Activated T-helper 2 cell treated with anti-CD3 and anti-CD28 coated beads, Interferon-gamma antibody, Interleukin-2, Interleukin-4, amounts not matched to agents 10 μg/mL and 5 μg/mL and 100 μg/mL, durations not matched to agents 14 hours and 24 hours and 36 hours (primary cell): Measurements from ENCODE around the gene SUCLG1. TPM values are rescaled to one million over a fixed set of nuclear protein-coding genes. Genes with fewer than 3 reads are reported as not detected.

ENCODE experiments used
- DNase-seq: peaks from one replicate; pipeline ENCODE4 v3.0.0; 2021; ENCODE audit warnings: low spot score
- H3K27ac Mint-ChIP-seq: one replicate; pipeline ENCODE4 v1.8.0; 2021; ENCODE audit warnings: mixed read lengths
- H3K27me3 Mint-ChIP-seq: one replicate; pipeline ENCODE4 v1.8.0; 2021; ENCODE audit warnings: low read depth, mixed read lengths
- H3K36me3 Mint-ChIP-seq: one replicate; pipeline ENCODE4 v1.8.0; 2021; ENCODE audit warnings: low read depth, mixed read lengths
- H3K4me1 Mint-ChIP-seq: one replicate; pipeline ENCODE4 v1.8.0; 2021; ENCODE audit warnings: low read depth, mixed read lengths
- H3K4me3 Mint-ChIP-seq: one replicate; pipeline ENCODE4 v1.8.0; 2021; ENCODE audit warnings: low read depth, mild to moderate bottlenecking, moderate library complexity, mixed read lengths
- H3K9me3 Mint-ChIP-seq: one replicate; pipeline ENCODE4 v1.8.0; 2021; ENCODE audit warnings: mixed read lengths
- intact Hi-C: fragments of 100-400 bp; cut with micrococcal nuclease; formaldehyde crosslinking; loops from one replicate; pipeline ENCODE4 v1.15.1; 2023
- total RNA-seq: library from RNA; stranded (reverse); gene quantifications from 2 replicates; pipeline ENCODE4 v1.2.3, GENCODE V29; 2022

The SUCLG1 gene
- total RNA-seq, 1 donor from 2014 or later, result 65.3 TPM

DNA sequence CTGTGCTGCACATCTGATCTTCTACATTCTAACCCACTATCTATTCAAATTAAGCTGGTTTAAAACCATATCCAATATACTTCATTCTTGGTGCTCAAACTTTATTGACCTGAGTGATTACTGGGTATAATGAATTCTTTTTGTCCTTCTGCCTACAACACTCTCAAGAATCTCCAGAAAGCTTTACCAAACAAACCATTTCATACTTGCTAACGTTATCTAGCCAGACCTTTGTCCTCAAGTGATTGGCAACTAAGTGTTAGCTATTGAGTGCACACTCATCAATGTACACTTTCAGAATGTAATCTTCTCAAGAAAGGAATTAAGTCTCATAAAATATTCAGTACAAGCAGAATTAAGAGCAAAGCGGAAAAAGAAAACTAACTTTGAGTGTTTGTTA lies 1.4 kb downstream of the SUCLG1 start:
- Mint-ChIP-seq H3K27ac (no peak overlapping the region), H3K9me3 (no peaks in the 10 kb centered on the region), H3K27me3 (no peaks in the 10 kb centered on the region), H3K4me1 (peaks cover 36% of the 10 kb centered on the region), H3K36me3 (peaks cover 7% of the 10 kb centered on the region), H3K4me3 (peak overlapping the region; percentile 68)
- intact Hi-C loops, result no loop called here
- no peak for DNase-seq

DNA sequence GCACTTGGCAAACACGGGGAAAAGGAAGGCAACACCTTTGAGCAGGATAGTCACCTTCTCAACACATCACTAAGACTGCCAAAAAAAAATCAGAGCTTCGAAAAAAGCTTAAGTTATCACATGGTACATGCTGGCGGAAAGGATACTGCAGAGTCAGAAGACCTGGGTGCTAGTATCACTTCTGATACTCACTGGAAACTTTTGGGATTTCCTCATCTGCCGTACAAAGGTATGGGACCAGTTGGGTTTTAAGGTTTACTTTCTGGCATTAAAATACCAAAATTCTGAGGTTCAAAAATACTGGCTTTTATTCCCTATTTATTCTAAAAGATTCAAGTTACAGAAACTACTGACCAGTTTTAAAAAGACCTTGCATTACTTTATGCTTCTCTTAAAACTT lies 2.9 kb downstream of the SUCLG1 start:
- H3K4me1 Mint-ChIP-seq, result peaks cover 34% of the 10 kb centered on the region
- no peaks in the 10 kb centered on the region for H3K9me3 Mint-ChIP-seq
- peak overlapping the region; percentile 43 for H3K4me3 Mint-ChIP-seq
- no peak for DNase-seq
- intact Hi-C loops, result no loop called here
- no peaks in the 10 kb centered on the region for H3K27me3 Mint-ChIP-seq
- no peak overlapping the region for H3K27ac Mint-ChIP-seq
- peaks cover 7% of the 10 kb centered on the region for H3K36me3 Mint-ChIP-seq

DNA sequence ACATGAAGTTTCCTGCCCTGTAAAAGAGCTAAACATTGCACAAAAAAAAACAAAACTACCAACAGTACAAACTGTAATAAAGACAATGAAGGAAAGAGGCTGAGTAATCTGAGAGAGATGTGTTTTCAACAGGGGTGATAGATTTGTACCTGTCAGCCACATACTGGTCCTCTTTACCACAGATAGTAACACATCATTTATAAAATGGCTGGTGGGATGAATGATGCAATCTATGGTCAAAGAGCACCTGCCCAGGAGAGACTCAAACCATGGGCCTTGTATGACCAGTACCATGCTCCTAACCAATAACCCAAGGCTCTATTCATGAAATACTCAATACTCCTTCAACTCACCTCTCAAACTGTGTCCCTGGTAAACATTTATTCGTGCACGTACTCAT lies 4.5 kb downstream of the SUCLG1 start:
- intact Hi-C loops, result no loop called here
- Mint-ChIP-seq H3K36me3 (peaks cover 7% of the 10 kb centered on the region), H3K27me3 (no peaks in the 10 kb centered on the region), H3K9me3 (no peaks in the 10 kb centered on the region), H3K27ac (no peak overlapping the region), H3K4me3 (no peak overlapping the region), H3K4me1 (peaks cover 31% of the 10 kb centered on the region)
- no peak for DNase-seq

DNA sequence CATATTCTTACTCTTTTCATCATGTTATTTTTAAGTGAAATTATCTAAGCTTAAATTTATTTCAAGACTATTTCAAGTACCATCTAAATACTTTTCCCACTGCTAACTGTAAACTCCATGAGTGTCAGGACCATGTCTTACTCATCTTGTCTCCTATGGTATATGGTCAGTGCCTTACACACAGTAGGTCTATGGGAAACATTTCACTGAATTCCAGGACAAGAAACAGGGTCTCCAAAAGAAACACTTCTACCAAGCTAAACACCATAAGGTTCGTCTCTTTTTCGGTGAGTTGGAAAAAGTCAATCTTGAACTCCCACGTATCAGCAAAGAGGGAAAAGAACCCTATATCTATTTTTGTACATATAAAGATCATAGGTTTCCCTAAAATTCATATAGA lies 6.5 kb downstream of the SUCLG1 start:
- DNase-seq, result no peak
- Mint-ChIP-seq H3K4me1 (peaks cover 26% of the 10 kb centered on the region), H3K27ac (no peak overlapping the region), H3K27me3 (no peaks in the 10 kb centered on the region), H3K4me3 (no peak overlapping the region), H3K9me3 (no peaks in the 10 kb centered on the region), H3K36me3 (peaks cover 10% of the 10 kb centered on the region)
- intact Hi-C loops, result no loop called here

DNA sequence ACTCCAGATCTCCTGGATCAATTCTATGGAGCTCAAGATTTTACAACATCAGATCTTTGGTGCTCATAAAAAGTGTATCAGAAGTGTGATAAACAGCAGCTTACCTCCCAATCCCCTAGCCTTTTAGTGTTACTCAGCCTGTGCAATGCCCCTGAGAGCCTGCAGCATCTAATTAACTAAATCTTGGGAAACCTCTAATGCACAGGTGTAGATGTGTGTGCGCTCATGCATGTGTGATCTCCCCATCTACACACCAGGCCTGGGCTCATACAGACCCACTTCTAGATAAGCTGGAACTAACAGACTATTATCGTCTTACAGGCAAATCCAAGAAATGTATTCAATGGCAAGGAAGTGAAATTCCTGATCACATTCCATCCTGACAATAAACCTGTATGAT lies 7.5 kb downstream of the SUCLG1 start:
- intact Hi-C loops, result no loop called here
- Mint-ChIP-seq H3K9me3 (no peaks in the 10 kb centered on the region), H3K27ac (no peak overlapping the region), H3K4me3 (no peak overlapping the region), H3K4me1 (peaks cover 24% of the 10 kb centered on the region), H3K27me3 (no peaks in the 10 kb centered on the region), H3K36me3 (peaks cover 17% of the 10 kb centered on the region)
- DNase-seq, result no peak

DNA sequence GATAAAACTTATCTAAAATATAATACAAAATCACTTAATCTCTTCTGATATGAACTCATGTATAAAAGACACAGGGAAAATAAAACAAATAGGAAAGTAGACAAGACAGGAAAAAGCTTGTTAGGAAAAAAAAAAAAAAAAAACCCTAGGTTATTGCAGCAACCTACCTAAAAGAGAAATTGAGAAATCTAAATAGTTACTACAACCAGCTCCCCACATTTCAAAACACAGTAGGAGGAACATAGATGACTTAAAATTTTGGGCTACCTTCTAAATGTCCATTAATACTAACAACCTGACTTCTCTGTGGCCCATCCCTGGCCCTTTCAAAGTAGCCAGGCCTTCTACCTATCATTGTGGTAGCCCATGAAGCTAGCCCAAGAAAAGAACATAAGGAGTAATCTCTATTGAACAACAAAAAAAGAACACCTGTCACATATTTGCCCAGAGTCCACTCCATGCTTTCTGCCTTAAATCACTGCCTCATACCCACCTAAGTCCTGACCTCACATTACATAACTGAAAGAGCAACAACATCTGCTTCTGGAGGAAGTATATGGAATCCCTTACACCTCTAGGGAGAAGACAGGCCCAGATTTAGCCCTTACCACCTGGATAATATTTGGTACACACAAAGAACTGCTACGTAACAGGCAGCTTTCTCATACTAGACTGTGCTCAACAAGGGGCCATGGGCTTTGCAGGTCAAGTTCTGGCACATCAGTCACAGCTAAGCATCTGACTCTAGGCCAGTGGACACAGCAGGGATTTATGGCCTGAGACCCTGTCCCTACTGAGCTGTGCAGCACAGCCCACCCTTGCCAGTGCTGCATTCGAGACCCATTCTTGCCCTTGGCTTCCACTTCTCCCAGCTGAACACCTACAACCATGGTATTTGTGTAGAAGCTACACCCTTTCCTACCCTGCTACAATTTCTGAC lies 8.5 kb downstream of the SUCLG1 start:
- Mint-ChIP-seq H3K36me3 (peaks cover 24% of the 10 kb centered on the region), H3K4me1 (peaks cover 22% of the 10 kb centered on the region), H3K9me3 (no peaks in the 10 kb centered on the region), H3K4me3 (no peak overlapping the region), H3K27ac (no peak overlapping the region), H3K27me3 (no peaks in the 10 kb centered on the region)
- DNase-seq, result no peak
- intact Hi-C loops, result no loop called here

DNA sequence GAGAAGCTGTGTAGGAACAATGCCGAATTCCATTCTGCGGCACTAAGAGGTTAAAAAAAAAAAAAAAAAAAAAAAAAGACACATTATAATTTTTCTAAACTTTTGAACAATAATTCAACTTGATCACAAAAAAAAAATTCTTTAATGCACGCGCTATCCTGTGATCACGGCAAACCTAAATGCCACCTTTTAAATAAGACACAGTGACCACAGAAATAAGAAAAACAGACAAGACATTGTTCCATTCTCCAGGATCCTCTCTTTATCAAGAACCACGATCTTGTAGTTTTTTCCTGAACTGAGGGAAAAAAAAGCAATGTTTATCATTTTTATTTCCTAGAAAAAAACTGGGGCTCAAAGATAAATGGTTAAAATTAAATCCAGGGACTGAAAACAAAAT lies 9.4 kb downstream of the SUCLG1 start:
- Mint-ChIP-seq H3K36me3 (peaks cover 32% of the 10 kb centered on the region), H3K9me3 (no peaks in the 10 kb centered on the region), H3K4me3 (no peak overlapping the region), H3K27ac (no peak overlapping the region), H3K4me1 (peaks cover 20% of the 10 kb centered on the region), H3K27me3 (no peaks in the 10 kb centered on the region)
- intact Hi-C loops, result no loop called here
- no peak for DNase-seq

DNA sequence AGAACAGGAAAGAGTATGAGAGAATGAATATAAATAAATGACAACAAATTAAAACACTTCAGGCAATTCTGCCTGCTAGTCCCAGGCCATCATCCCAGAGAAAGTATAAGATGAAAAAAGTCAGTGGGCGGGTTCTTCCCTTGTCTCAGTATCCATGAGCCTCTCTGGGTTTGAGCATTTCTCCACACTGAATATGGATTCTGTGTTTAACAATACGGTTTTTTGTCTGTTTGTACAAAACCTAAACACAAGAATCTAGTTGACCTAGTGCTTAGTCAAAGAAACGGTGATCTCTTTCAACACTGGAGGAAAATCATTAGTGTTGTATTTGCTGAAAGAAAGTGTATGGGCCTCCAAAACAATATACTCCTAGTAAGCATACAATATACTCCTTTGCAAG lies 10.0 kb downstream of the SUCLG1 start:
- intact Hi-C loops, result no loop called here

DNA sequence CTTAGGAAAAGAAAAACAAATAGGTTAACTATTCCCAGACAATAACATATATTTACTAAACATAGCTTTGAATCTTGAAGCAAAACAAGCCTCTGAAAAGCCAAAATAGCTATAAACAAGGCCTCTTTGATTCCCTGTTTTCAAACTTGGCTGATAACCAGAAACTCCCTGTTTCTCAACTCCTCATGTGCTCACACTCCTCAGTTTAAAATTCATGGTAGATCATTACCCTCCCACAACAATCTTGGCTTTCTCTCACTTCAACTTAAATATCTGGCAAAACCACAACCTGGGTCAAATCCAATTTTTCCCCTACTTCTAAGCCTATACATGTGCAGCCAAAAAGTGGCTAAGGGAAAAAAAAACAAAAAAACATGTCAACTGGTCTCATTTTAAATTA lies 15.6 kb downstream of the SUCLG1 start:
- no peak for DNase-seq
- peaks cover 22% of the 10 kb centered on the region for H3K4me1 Mint-ChIP-seq
- H3K4me3 Mint-ChIP-seq, result no peak overlapping the region
- no peaks in the 10 kb centered on the region for H3K9me3 Mint-ChIP-seq
- H3K27ac Mint-ChIP-seq, result no peak overlapping the region
- no peaks in the 10 kb centered on the region for H3K27me3 Mint-ChIP-seq
- intact Hi-C loops, result no loop called here
- H3K36me3 Mint-ChIP-seq, result peaks cover 83% of the 10 kb centered on the region

More for the DNA sequence above, 10.0 kb downstream of the SUCLG1 start:
- DNase-seq, result no peak
- peaks cover 34% of the 10 kb centered on the region for H3K36me3 Mint-ChIP-seq
- H3K27me3 Mint-ChIP-seq, result no peaks in the 10 kb centered on the region
- H3K4me1 Mint-ChIP-seq, result peaks cover 16% of the 10 kb centered on the region
- no peak overlapping the region for H3K27ac Mint-ChIP-seq
- no peak overlapping the region for H3K4me3 Mint-ChIP-seq
- no peaks in the 10 kb centered on the region for H3K9me3 Mint-ChIP-seq

DNA sequence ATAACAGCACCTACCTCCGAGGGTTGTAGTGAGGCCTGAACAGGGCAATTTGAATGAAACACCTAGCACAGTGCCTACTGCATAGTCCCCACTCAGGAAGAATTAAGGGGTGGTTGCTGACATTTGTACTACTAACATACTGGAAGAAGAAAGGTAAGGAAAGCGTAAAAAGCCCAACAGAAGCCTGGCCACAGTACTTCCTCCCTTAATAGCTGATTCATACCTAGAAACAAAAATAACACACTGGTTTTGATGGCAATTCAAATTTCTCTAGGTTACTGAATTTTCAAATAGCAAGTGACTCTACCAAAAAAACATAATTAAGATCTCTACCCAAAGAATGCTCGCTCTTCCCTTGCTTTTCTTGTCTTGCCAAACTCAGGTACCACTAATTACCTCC lies 16.2 kb downstream of the SUCLG1 start:
- Mint-ChIP-seq H3K4me1 (peaks cover 24% of the 10 kb centered on the region), H3K9me3 (no peaks in the 10 kb centered on the region), H3K4me3 (no peak overlapping the region), H3K27me3 (no peaks in the 10 kb centered on the region), H3K36me3 (peaks cover 87% of the 10 kb centered on the region), H3K27ac (no peak overlapping the region)
- DNase-seq, result no peak
- intact Hi-C loops, result no loop called here

DNA sequence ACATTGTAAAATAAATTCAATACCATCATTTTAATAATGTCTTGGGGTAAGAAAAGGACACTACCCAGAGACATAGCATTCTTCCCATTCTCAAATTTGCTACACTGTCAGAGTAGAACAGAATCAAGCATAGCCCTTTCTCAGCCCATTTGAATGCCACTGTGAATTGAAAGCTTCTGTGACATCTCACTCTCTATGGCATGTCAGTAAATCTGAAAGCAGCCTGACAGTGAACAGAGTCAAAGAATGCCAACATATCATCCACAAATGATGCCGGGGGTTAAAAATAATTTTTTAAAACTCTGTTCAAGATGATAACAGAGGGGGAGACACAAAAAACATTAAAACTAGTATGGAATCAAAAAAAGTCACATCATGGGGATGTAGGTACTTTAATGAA lies 17.6 kb downstream of the SUCLG1 start:
- intact Hi-C loops, result no loop called here
- H3K4me3 Mint-ChIP-seq, result no peak overlapping the region
- H3K4me1 Mint-ChIP-seq, result peaks cover 19% of the 10 kb centered on the region
- H3K27ac Mint-ChIP-seq, result no peak overlapping the region
- DNase-seq, result no peak
- H3K27me3 Mint-ChIP-seq, result no peaks in the 10 kb centered on the region
- H3K36me3 Mint-ChIP-seq, result peaks cover 86% of the 10 kb centered on the region
- H3K9me3 Mint-ChIP-seq, result no peaks in the 10 kb centered on the region

DNA sequence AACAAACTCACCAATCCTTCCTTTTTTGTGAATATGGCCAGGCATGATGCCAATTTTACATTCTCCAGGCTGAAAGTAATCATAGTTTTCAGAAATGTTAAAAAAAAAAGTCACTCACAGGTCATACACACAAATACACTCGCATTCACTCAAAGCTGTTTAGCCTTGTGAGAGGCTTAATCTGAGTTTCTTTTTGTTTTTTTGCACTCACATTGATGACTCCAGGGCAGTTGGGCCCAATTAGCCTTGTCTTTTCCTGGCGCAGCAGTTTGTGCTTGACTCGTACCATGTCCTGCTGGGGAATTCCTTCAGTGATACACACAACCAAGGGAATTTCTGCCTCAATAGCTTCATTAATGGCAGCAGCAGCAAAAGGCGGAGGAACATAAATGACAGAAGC lies 18.0 kb downstream of the SUCLG1 start:
- Mint-ChIP-seq H3K4me3 (no peak overlapping the region), H3K27ac (no peak overlapping the region), H3K27me3 (no peaks in the 10 kb centered on the region), H3K36me3 (peaks cover 81% of the 10 kb centered on the region), H3K9me3 (no peaks in the 10 kb centered on the region), H3K4me1 (peaks cover 18% of the 10 kb centered on the region)
- intact Hi-C loops, result no loop called here
- DNase-seq, result no peak

DNA sequence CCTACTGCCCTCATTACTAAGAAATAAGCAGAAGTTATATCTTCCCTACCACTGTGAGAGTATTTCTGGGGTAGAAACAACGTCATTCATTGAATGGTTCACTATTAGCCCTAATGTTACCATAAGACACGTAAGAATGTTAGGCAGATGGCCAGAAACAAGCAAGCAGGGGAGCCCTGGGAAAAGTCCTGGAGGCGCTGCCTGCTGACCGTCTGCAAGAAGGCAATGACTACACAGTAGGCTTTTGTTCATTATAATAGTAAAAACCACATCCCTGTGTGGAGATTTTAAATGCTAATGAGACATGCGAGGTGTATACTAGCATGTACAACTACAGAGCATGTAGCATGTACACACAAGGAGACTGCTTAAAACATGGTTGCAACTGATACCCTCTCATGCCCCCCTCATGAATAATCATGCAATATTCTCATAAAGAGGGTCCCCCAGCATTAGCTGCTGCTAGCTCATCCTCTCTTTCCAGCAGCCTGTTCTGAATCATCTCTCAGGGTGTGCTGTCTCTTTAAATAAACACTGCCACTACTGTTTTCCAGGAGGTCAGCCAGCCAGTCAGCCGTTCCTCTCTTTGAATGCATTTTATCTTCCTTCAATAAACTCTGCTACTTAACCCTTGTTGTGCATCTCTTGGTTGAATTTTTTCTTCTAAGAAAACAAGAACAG lies 23.6 kb downstream of the SUCLG1 start:
- H3K4me3 Mint-ChIP-seq, result no peak overlapping the region
- H3K27ac Mint-ChIP-seq, result no peak overlapping the region
- intact Hi-C loops, result no loop called here
- H3K4me1 Mint-ChIP-seq, result peaks cover 6% of the 10 kb centered on the region
- no peaks in the 10 kb centered on the region for H3K27me3 Mint-ChIP-seq
- no peak for DNase-seq
- peaks cover 72% of the 10 kb centered on the region for H3K36me3 Mint-ChIP-seq
- no peaks in the 10 kb centered on the region for H3K9me3 Mint-ChIP-seq
